Hypothalamus (tissue), 51 donors: Measurements from ENCODE around the gene CDC14A.

Experiments used
- DNase-seq, 51 donors: peaks; one replicate each; lab custom pipeline; 2025; lab: John Stamatoyannopoulos, UW

Gene CDC14A

GRCh38 chr1:100523038-100523652 lies 170.8 kb downstream of the CDC14A start:
- DNase-seq = peak in 1 of 51 donors; percentile 1

GRCh38 chr1:100524355-100524754 lies 172.0 kb downstream of the CDC14A start:
- DNase-seq = no peak

- DNase-seq = no peak
These were observed 174.6 kb downstream of the CDC14A start for GRCh38 chr1:100526894-100527293.

- DNase-seq = no peak
These were observed 176.6 kb downstream of the CDC14A start for GRCh38 chr1:100528871-100529270.

GRCh38 chr1:100530141-100530540 lies 177.8 kb downstream of the CDC14A start:
- DNase-seq = no peak

GRCh38 chr1:100530880-100531487 lies 178.7 kb downstream of the CDC14A start:
- no peak for DNase-seq

GRCh38 chr1:100532645-100533044 lies 180.3 kb downstream of the CDC14A start:
- no peak for DNase-seq

- no peak for DNase-seq
These were observed 183.0 kb downstream of the CDC14A start for GRCh38 chr1:100535264-100535663.

- DNase-seq = no peak
These were observed 183.7 kb downstream of the CDC14A start for GRCh38 chr1:100536031-100536430.

- DNase-seq = peak in 16 of 51 donors; percentile 5 to 68 (median 18)
These were observed 186.9 kb downstream of the CDC14A start for GRCh38 chr1:100538913-100539835.

- DNase-seq = peak in 3 of 51 donors; percentile 18 to 30 (median 27)
These were observed 187.7 kb downstream of the CDC14A start for GRCh38 chr1:100539836-100540536.

- DNase-seq = no peak
These were observed 190.0 kb downstream of the CDC14A start for GRCh38 chr1:100542285-100542684.

GRCh38 chr1:100543640-100544039 lies 191.3 kb downstream of the CDC14A start:
- DNase-seq = no peak

- no peak for DNase-seq
These were observed 192.5 kb downstream of the CDC14A start for GRCh38 chr1:100544791-100545190.

GRCh38 chr1:100545855-100546254 lies 193.5 kb downstream of the CDC14A start:
- no peak for DNase-seq

GRCh38 chr1:100552031-100552430 lies 199.7 kb downstream of the CDC14A start:
- DNase-seq = no peak

- no peak for DNase-seq
These were observed 200.6 kb downstream of the CDC14A start for GRCh38 chr1:100552922-100553321.

- DNase-seq = no peak
These were observed 203.9 kb downstream of the CDC14A start for GRCh38 chr1:100556181-100556580.

- DNase-seq = no peak
These were observed 204.8 kb downstream of the CDC14A start for GRCh38 chr1:100556925-100557605.

GRCh38 chr1:100557606-100557953 lies 205.3 kb downstream of the CDC14A start:
- no peak for DNase-seq
